ENCODE data around the gene C7.

Gene C7

GRCh38 chr5:40986666-40987065 lies 77.4 kb downstream of the C7 start:
- no peak overlapping the region for H3K4me3 ChIP-seq (replicated peaks; ENCODE audit: insufficient read depth, low read length)
- no peak for DNase-seq (ENCODE audit: low read depth in 1 of 2, low spot score in 1 of 2)
- H3K27me3 ChIP-seq (ENCODE audit: insufficient read depth, poor library complexity, severe bottlenecking) = peaks cover 2% of the 10 kb centered on the region
- no peak overlapping the region for H3K27ac ChIP-seq (replicated peaks)
- no peak for TF ChIP-seq CTCF (IDR thresholded peaks at IDR 0.05; ENCODE audit: insufficient read depth, low read length)
- TF ChIP-seq POLR2AphosphoS5 (IDR thresholded peaks at IDR 0.05; ENCODE audit: low read depth) = no peak
- no peak for TF ChIP-seq REST (IDR thresholded peaks at IDR 0.05; ENCODE audit: insufficient replicate concordance, low read depth)
- no peak for TF ChIP-seq GABPA (IDR thresholded peaks at IDR 0.05; ENCODE audit: low read depth)
- TF ChIP-seq SPI1 (IDR thresholded peaks at IDR 0.05; ENCODE audit: borderline replicate concordance, low read depth) = no peak

- Histone ChIP-seq H3K27ac (replicated peaks) (no peak overlapping the region), H3K4me3 (replicated peaks; ENCODE audit: insufficient read depth, low read length) (no peak overlapping the region), H3K27me3 (ENCODE audit: insufficient read depth, poor library complexity, severe bottlenecking) (peaks cover 2% of the 10 kb centered on the region)
- TF ChIP-seq POLR2AphosphoS5 (IDR thresholded peaks at IDR 0.05; ENCODE audit: low read depth) (no peak), REST (IDR thresholded peaks at IDR 0.05; ENCODE audit: insufficient replicate concordance, low read depth) (no peak), GABPA (IDR thresholded peaks at IDR 0.05; ENCODE audit: low read depth) (no peak), SPI1 (IDR thresholded peaks at IDR 0.05; ENCODE audit: borderline replicate concordance, low read depth) (no peak), CTCF (IDR thresholded peaks at IDR 0.05; ENCODE audit: insufficient read depth, low read length) (no peak)
- DNase-seq (ENCODE audit: low read depth in 1 of 2, low spot score in 1 of 2) = no peak
Observed at GRCh38 chr5:40987349-40987748, 78.1 kb downstream of the C7 start.

GRCh38 chr5:40988746-40989510 lies 79.6 kb downstream of the C7 start:
- TF ChIP-seq REST (IDR thresholded peaks at IDR 0.05; ENCODE audit: insufficient replicate concordance, low read depth) = no peak
- no peak for TF ChIP-seq SPI1 (IDR thresholded peaks at IDR 0.05; ENCODE audit: borderline replicate concordance, low read depth)
- TF ChIP-seq GABPA (IDR thresholded peaks at IDR 0.05; ENCODE audit: low read depth) = no peak
- no peak for TF ChIP-seq POLR2AphosphoS5 (IDR thresholded peaks at IDR 0.05; ENCODE audit: low read depth)
- TF ChIP-seq CTCF (IDR thresholded peaks at IDR 0.05; ENCODE audit: insufficient read depth, low read length) = no peak
- DNase-seq (ENCODE audit: low read depth in 1 of 2, low spot score in 1 of 2) = no peak
- no peak overlapping the region for H3K27ac ChIP-seq (replicated peaks)
- H3K4me3 ChIP-seq (replicated peaks; ENCODE audit: insufficient read depth, low read length) = no peak overlapping the region
- peaks cover 2% of the 10 kb centered on the region for H3K27me3 ChIP-seq (ENCODE audit: insufficient read depth, poor library complexity, severe bottlenecking)
